Measurements from ENCODE around the gene CERCAM.

CERCAM gene

GRCh38 chr9:128393145-128393775, 27.4 kb upstream of the CERCAM start (continued):
- TF ChIP-seq, protein P1, sequence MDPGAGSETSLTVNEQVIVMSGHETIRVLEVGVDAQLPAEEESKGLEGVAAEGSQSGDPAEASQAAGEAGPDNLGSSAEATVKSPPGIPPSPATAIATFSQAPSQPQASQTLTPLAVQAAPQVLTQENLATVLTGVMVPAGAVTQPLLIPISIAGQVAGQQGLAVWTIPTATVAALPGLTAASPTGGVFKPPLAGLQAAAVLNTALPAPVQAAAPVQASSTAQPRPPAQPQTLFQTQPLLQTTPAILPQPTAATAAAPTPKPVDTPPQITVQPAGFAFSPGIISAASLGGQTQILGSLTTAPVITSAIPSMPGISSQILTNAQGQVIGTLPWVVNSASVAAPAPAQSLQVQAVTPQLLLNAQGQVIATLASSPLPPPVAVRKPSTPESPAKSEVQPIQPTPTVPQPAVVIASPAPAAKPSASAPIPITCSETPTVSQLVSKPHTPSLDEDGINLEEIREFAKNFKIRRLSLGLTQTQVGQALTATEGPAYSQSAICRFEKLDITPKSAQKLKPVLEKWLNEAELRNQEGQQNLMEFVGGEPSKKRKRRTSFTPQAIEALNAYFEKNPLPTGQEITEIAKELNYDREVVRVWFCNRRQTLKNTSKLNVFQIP (CRISPR knock-in tag; IDR thresholded peaks at IDR 0.05; ENCODE audit: borderline replicate concordance, low read depth): no peak
- TF ChIP-seq OSR1 (CRISPR knock-in tag; IDR thresholded peaks at IDR 0.05) (no peak), GLIS3 (CRISPR knock-in tag; IDR thresholded peaks at IDR 0.05) (no peak), ARNTL (CRISPR knock-in tag; IDR thresholded peaks at IDR 0.05; ENCODE audit: borderline replicate concordance, low read depth) (no peak), ZFP30 (CRISPR knock-in tag; IDR thresholded peaks at IDR 0.05) (no peak), ZNF8 (CRISPR knock-in tag; IDR thresholded peaks at IDR 0.05) (no peak), ZFP3 (CRISPR knock-in tag; IDR thresholded peaks at IDR 0.05) (no peak), ZNF70 (CRISPR knock-in tag; IDR thresholded peaks at IDR 0.05) (no peak)

GRCh38 chr9:128393970-128394369, 26.7 kb upstream of the CERCAM start:
- TF ChIP-seq ZFP30 (CRISPR knock-in tag; IDR thresholded peaks at IDR 0.05): no peak
- TF ChIP-seq ZNF70 (CRISPR knock-in tag; IDR thresholded peaks at IDR 0.05): no peak
- TF ChIP-seq GLIS3 (CRISPR knock-in tag; IDR thresholded peaks at IDR 0.05): no peak
- no peak for TF ChIP-seq ESRRG (CRISPR knock-in tag; IDR thresholded peaks at IDR 0.05)
- no peak for TF ChIP-seq ZC3H10 (CRISPR knock-in tag; IDR thresholded peaks at IDR 0.05)
- TF ChIP-seq ZNF8 (CRISPR knock-in tag; IDR thresholded peaks at IDR 0.05): no peak
- TF ChIP-seq, protein P2, sequence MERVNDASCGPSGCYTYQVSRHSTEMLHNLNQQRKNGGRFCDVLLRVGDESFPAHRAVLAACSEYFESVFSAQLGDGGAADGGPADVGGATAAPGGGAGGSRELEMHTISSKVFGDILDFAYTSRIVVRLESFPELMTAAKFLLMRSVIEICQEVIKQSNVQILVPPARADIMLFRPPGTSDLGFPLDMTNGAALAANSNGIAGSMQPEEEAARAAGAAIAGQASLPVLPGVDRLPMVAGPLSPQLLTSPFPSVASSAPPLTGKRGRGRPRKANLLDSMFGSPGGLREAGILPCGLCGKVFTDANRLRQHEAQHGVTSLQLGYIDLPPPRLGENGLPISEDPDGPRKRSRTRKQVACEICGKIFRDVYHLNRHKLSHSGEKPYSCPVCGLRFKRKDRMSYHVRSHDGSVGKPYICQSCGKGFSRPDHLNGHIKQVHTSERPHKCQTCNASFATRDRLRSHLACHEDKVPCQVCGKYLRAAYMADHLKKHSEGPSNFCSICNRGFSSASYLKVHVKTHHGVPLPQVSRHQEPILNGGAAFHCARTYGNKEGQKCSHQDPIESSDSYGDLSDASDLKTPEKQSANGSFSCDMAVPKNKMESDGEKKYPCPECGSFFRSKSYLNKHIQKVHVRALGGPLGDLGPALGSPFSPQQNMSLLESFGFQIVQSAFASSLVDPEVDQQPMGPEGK (CRISPR knock-in tag; IDR thresholded peaks at IDR 0.05; ENCODE audit: borderline replicate concordance): no peak
- no peak for TF ChIP-seq CSRNP3 (CRISPR knock-in tag; IDR thresholded peaks at IDR 0.05)
- TF ChIP-seq, protein P3, sequence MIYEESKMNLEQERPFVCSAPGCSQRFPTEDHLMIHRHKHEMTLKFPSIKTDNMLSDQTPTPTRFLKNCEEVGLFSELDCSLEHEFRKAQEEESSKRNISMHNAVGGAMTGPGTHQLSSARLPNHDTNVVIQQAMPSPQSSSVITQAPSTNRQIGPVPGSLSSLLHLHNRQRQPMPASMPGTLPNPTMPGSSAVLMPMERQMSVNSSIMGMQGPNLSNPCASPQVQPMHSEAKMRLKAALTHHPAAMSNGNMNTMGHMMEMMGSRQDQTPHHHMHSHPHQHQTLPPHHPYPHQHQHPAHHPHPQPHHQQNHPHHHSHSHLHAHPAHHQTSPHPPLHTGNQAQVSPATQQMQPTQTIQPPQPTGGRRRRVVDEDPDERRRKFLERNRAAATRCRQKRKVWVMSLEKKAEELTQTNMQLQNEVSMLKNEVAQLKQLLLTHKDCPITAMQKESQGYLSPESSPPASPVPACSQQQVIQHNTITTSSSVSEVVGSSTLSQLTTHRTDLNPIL (CRISPR knock-in tag; IDR thresholded peaks at IDR 0.05; ENCODE audit: low read depth): no peak
- TF ChIP-seq BACH2 (CRISPR knock-in tag; IDR thresholded peaks at IDR 0.05; ENCODE audit: borderline replicate concordance): no peak
- no peak for TF ChIP-seq ISL1 (CRISPR knock-in tag; IDR thresholded peaks at IDR 0.05)
- TF ChIP-seq, protein P1 (CRISPR knock-in tag; IDR thresholded peaks at IDR 0.05; ENCODE audit: borderline replicate concordance, low read depth): no peak
- no peak for ATAC-seq

DNA sequence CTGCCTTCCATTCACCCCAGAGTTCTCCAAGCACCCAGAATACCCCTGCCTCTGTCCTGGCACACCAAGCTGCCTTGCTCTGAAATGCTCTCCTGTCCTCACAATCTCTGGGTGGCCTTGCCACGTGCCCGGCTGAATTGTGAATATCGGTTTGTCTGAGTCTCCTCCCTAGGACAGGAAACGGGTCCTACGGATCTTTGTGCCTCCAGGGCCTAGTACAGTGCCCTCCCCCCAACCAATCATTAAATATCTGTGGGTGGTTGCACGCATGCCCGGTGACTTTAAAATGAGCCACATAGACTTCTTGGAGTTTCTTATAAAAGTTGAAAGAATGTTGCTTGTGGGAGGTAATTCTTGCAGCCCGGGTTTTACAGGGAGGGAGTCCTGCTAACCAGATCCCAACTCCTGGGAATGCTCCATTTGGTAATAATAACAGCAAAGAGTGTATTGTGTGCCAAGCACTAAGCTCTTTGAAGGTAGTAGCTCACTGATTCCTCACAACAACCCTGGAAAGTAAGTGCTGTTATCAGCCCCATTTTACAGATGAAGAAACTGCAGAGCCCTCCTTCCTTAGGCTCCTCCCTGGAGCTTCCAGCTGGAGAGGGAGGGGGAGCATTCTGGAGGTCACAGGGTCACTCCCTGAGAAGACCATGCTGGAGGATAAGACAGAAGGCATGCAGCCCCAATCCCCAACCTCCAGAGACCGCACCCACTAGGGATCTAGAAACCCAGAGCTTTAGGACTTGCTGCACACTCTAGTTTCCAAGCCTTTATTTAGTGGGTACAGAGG, 26.1 kb upstream of the CERCAM start:
- no peak for TF ChIP-seq TSHZ2 (CRISPR knock-in tag; IDR thresholded peaks at IDR 0.05)
- TF ChIP-seq ZNF8 (CRISPR knock-in tag; IDR thresholded peaks at IDR 0.05): no peak
- no peak for TF ChIP-seq ZFP3 (CRISPR knock-in tag; IDR thresholded peaks at IDR 0.05)
- TF ChIP-seq TCF4 (CRISPR knock-in tag; IDR thresholded peaks at IDR 0.05; ENCODE audit: borderline replicate concordance): no peak
- TF ChIP-seq ESRRG (CRISPR knock-in tag; IDR thresholded peaks at IDR 0.05): no peak
- TF ChIP-seq SNAI2 (CRISPR knock-in tag; IDR thresholded peaks at IDR 0.05): no peak
- TF ChIP-seq RARB (CRISPR knock-in tag; IDR thresholded peaks at IDR 0.05): no peak
- no peak for TF ChIP-seq CSRNP3 (CRISPR knock-in tag; IDR thresholded peaks at IDR 0.05)
- TF ChIP-seq ISL1 (CRISPR knock-in tag; IDR thresholded peaks at IDR 0.05): no peak
- no peak for TF ChIP-seq OSR1 (CRISPR knock-in tag; IDR thresholded peaks at IDR 0.05)
- no peak for TF ChIP-seq BACH2 (CRISPR knock-in tag; IDR thresholded peaks at IDR 0.05; ENCODE audit: borderline replicate concordance)
- TF ChIP-seq ZC3H10 (CRISPR knock-in tag; IDR thresholded peaks at IDR 0.05): no peak
- TF ChIP-seq PPARA (CRISPR knock-in tag; IDR thresholded peaks at IDR 0.05; ENCODE audit: borderline replicate concordance): no peak
- TF ChIP-seq, protein P2 (CRISPR knock-in tag; IDR thresholded peaks at IDR 0.05; ENCODE audit: borderline replicate concordance): no peak
- no peak for ATAC-seq
